Subcutaneous adipose tissue (tissue), 4 donors: Measurements from ENCODE around the gene MAPT. TPM values are rescaled to one million over a fixed set of nuclear protein-coding genes. Genes with fewer than 3 reads are reported as not detected.

Experiments
- CTCF ChIP-seq: fragments of 450-650 bp; IDR thresholded peaks from one replicate; pipeline ENCODE4 v1.5.1; 2016; ENCODE audit warnings: low read depth, mild to moderate bottlenecking, control low read depth, antibody characterized with exemption, moderate library complexity
- total RNA-seq, 4 donors: library from RNA; depleted of rRNA; stranded (reverse); fragments of >200 nt; gene quantifications; one replicate each; pipeline ENCODE4 v1.1.0, GENCODE V29; 2016

MAPT gene
- total RNA-seq, 4 donors from 2014 or later, result 5.3 to 21.3 (median 9.4) TPM

GRCh38 chr17:46011711-46012505 is 117.6 kb downstream of the MAPT start:
- TF ChIP-seq CTCF, result no peak

DNA sequence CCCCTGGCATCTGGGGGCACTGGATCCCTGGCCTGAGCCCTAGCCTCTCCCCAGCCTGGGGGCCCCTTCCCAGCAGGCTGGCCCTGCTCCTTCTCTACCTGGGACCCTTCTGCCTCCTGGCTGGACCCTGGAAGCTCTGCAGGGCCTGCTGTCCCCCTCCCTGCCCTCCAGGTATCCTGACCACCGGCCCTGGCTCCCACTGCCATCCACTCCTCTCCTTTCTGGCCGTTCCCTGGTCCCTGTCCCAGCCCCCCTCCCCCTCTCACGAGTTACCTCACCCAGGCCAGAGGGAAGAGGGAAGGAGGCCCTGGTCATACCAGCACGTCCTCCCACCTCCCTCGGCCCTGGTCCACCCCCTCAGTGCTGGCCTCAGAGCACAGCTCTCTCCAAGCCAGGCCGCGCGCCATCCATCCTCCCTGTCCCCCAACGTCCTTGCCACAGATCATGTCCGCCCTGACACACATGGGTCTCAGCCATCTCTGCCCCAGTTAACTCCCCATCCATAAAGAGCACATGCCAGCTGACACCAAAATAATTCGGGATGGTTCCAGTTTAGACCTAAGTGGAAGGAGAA is 118.2 kb downstream of the MAPT start:
- no peak for TF ChIP-seq CTCF

GRCh38 chr17:46013127-46013501 is 118.8 kb downstream of the MAPT start:
- no peak for TF ChIP-seq CTCF

GRCh38 chr17:46013502-46014165 is 119.3 kb downstream of the MAPT start:
- no peak for TF ChIP-seq CTCF

GRCh38 chr17:46020023-46020761 is 125.8 kb downstream of the MAPT start:
- no peak for TF ChIP-seq CTCF

- no peak for TF ChIP-seq CTCF
Observed at GRCh38 chr17:46020998-46021397, 126.6 kb downstream of the MAPT start.
